HepG2 (cell line): ENCODE measurements around the gene MGST2. TPM values are rescaled to one million over a fixed set of nuclear protein-coding genes. Genes with fewer than 3 reads are reported as not detected.

Experiments
- ARID5B ChIP-seq: IDR thresholded peaks from 2 replicates; pipeline ENCODE4 v1.4.0; 2020; ENCODE audit warnings: mild to moderate bottlenecking, missing genetic modification reagents
- BCLAF1 ChIP-seq: fragments of 450-650 bp; IDR thresholded peaks from 2 replicates; pipeline ENCODE4 v1.6.1; 2017; ENCODE audit warnings: mild to moderate bottlenecking
- HOXA5 ChIP-seq: sonication (generic); formaldehyde crosslinking; IDR thresholded peaks from 2 replicates; pipeline ENCODE4 v1.4.0; 2020; ENCODE audit warnings: missing genetic modification reagents
- MATR3 ChIP-seq: sonication (generic); formaldehyde crosslinking; IDR thresholded peaks from 2 replicates; pipeline ENCODE4 v1.4.0; 2020; ENCODE audit warnings: missing genetic modification reagents
- MED1 ChIP-seq: sonication (generic); formaldehyde crosslinking; IDR thresholded peaks from 2 replicates; pipeline ENCODE4 v1.4.0; 2020; ENCODE audit warnings: missing genetic modification reagents
- PCBP2 ChIP-seq: fragments of 200-400 bp; formaldehyde crosslinking; optimal IDR thresholded peaks from 2 replicates; pipeline ENCODE3; 2018; ENCODE audit warnings: low read length, low read depth; ENCODE audit not compliant: poor library complexity, severe bottlenecking
- ZMAT3 ChIP-seq: sonication (generic); formaldehyde crosslinking; conservative IDR thresholded peaks from 2 replicates; pipeline ENCODE4 v1.7.0; 2021; ENCODE audit warnings: missing genetic modification reagents
- ZNF180 ChIP-seq: sonication (generic); formaldehyde crosslinking; IDR thresholded peaks from 2 replicates; pipeline ENCODE4 v1.4.0; 2020; ENCODE audit warnings: low read depth, missing genetic modification reagents, borderline replicate concordance
- ZNF446 ChIP-seq: sonication (generic); formaldehyde crosslinking; IDR thresholded peaks from 2 replicates; pipeline ENCODE4 v1.5.0; 2020; ENCODE audit warnings: mild to moderate bottlenecking, missing genetic modification reagents
- ZNF879 ChIP-seq: sonication (generic); formaldehyde crosslinking; IDR thresholded peaks from 2 replicates; pipeline ENCODE4 v1.8.1; 2023; ENCODE audit warnings: missing genetic modification reagents
- polyA plus RNA-seq, 8 experiments: library from polyadenylated mRNA; depleted of rRNA in 3 of 8; stranded (reverse) in 7 of 8; unstranded in 1 of 8; fragments of >200 nt; fragmentation: Illumina TruSeq in 4 of 8; extraction: Trizol in 4 of 8; gene quantifications; 2 replicates each; pipeline versions ENCODE4 v1.2.1 to v1.2.3, GENCODE V29; 2011 to 2016; ENCODE audit warnings: low read depth in 4 of 8, missing spikeins in 1 of 8, mixed read lengths in 1 of 8; ENCODE audit not compliant: insufficient read depth in 1 of 8
- total RNA-seq, 5 experiments: library from RNA; depleted of rRNA; stranded (reverse); fragments of >200 nt; fragmentation: Illumina TruSeq; extraction: Trizol; gene quantifications; 2 replicates each; pipeline ENCODE4 v1.2.3, GENCODE V29; 2016; ENCODE audit warnings: low read depth in 1 of 5
- TF ChIP-seq, protein P1 (sequence below): sonication (generic); formaldehyde crosslinking; IDR thresholded peaks from 2 replicates; pipeline ENCODE4 v1.8.1; 2022; ENCODE audit warnings: low read depth, mild to moderate bottlenecking, missing genetic modification reagents
- TF ChIP-seq, protein P2 (sequence below): sonication (generic); formaldehyde crosslinking; IDR thresholded peaks from 2 replicates; pipeline ENCODE4 v1.4.0; 2020; ENCODE audit warnings: mild to moderate bottlenecking, missing genetic modification reagents
- TF ChIP-seq, protein P3 (sequence below), 2 experiments: sonication (generic) in 1 of 2; formaldehyde crosslinking in 1 of 2; IDR thresholded peaks; 2 replicates each; pipeline versions ENCODE4 v1.4.0 to v1.6.1; 2016 to 2020; ENCODE audit warnings: borderline replicate concordance in 1 of 2, low read depth in 1 of 2, mild to moderate bottlenecking in 1 of 2, missing genetic modification reagents in 1 of 2

MGST2 gene
- total and polyA plus RNA-seq, 2 of the 13 experiments (the other 11 are each of a cell fraction or from before 2014, with no cell fraction given) = 205 to 416 TPM

GRCh38 chr4:139633661-139634060, 32.0 kb upstream of the MGST2 start (continued):
- TF ChIP-seq BCLAF1 = no peak
- TF ChIP-seq MATR3 (CRISPR knock-in tag) = no peak
- TF ChIP-seq, protein P1, sequence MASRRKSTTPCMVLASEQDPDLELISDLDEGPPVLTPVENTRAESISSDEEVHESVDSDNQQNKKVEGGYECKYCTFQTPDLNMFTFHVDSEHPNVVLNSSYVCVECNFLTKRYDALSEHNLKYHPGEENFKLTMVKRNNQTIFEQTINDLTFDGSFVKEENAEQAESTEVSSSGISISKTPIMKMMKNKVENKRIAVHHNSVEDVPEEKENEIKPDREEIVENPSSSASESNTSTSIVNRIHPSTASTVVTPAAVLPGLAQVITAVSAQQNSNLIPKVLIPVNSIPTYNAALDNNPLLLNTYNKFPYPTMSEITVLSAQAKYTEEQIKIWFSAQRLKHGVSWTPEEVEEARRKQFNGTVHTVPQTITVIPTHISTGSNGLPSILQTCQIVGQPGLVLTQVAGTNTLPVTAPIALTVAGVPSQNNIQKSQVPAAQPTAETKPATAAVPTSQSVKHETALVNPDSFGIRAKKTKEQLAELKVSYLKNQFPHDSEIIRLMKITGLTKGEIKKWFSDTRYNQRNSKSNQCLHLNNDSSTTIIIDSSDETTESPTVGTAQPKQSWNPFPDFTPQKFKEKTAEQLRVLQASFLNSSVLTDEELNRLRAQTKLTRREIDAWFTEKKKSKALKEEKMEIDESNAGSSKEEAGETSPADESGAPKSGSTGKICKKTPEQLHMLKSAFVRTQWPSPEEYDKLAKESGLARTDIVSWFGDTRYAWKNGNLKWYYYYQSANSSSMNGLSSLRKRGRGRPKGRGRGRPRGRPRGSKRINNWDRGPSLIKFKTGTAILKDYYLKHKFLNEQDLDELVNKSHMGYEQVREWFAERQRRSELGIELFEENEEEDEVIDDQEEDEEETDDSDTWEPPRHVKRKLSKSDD (CRISPR knock-in tag) = no peak
- no peak for TF ChIP-seq MED1 (CRISPR knock-in tag)
- TF ChIP-seq ZNF446 (CRISPR knock-in tag) = no peak
- no peak for TF ChIP-seq ZNF879 (CRISPR knock-in tag)
- no peak for TF ChIP-seq ZNF180 (CRISPR knock-in tag)
- TF ChIP-seq, protein P2, sequence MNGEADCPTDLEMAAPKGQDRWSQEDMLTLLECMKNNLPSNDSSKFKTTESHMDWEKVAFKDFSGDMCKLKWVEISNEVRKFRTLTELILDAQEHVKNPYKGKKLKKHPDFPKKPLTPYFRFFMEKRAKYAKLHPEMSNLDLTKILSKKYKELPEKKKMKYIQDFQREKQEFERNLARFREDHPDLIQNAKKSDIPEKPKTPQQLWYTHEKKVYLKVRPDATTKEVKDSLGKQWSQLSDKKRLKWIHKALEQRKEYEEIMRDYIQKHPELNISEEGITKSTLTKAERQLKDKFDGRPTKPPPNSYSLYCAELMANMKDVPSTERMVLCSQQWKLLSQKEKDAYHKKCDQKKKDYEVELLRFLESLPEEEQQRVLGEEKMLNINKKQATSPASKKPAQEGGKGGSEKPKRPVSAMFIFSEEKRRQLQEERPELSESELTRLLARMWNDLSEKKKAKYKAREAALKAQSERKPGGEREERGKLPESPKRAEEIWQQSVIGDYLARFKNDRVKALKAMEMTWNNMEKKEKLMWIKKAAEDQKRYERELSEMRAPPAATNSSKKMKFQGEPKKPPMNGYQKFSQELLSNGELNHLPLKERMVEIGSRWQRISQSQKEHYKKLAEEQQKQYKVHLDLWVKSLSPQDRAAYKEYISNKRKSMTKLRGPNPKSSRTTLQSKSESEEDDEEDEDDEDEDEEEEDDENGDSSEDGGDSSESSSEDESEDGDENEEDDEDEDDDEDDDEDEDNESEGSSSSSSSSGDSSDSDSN (CRISPR knock-in tag) = no peak
- TF ChIP-seq HOXA5 (CRISPR knock-in tag) = no peak
- TF ChIP-seq PCBP2 = no peak
- TF ChIP-seq ARID5B = no peak
- TF ChIP-seq, protein P3, sequence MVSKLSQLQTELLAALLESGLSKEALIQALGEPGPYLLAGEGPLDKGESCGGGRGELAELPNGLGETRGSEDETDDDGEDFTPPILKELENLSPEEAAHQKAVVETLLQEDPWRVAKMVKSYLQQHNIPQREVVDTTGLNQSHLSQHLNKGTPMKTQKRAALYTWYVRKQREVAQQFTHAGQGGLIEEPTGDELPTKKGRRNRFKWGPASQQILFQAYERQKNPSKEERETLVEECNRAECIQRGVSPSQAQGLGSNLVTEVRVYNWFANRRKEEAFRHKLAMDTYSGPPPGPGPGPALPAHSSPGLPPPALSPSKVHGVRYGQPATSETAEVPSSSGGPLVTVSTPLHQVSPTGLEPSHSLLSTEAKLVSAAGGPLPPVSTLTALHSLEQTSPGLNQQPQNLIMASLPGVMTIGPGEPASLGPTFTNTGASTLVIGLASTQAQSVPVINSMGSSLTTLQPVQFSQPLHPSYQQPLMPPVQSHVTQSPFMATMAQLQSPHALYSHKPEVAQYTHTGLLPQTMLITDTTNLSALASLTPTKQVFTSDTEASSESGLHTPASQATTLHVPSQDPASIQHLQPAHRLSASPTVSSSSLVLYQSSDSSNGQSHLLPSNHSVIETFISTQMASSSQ (IDR thresholded peaks at IDR 0.05; ENCODE audit: low read depth) = no peak
- TF ChIP-seq, protein P3 (CRISPR knock-in tag; IDR thresholded peaks at IDR 0.05; ENCODE audit: borderline replicate concordance) = no peak
- no peak for TF ChIP-seq ZMAT3 (CRISPR knock-in tag)
